Spleen (tissue), 7 donors: Measurements from ENCODE around the gene FURIN.

ENCODE experiments used
- CTCF ChIP-seq, 11 experiments: fragments of 200-600 bp in 7 of 11; fragments of 450-650 bp in 4 of 11; sonication (generic) in 4 of 11; IDR thresholded peaks in 8 of 11; conservative IDR thresholded peaks in 3 of 11; 1 replicate in 7 of 11; 2 replicates in 4 of 11; pipeline versions ENCODE4 v1.4.0 to v1.8.0; 2016 to 2021; ENCODE audit warnings: antibody characterized with exemption in 11 of 11, inconsistent platforms in 4 of 11, mild to moderate bottlenecking in 1 of 11
- POLR2A ChIP-seq, 3 donors: fragments of 450-650 bp; IDR thresholded peaks; one replicate each; pipeline ENCODE4 v1.5.1; 2017; ENCODE audit warnings: antibody characterized with exemption in 3 of 3, mild to moderate bottlenecking in 1 of 3
- donor health status: DM: no; HTN: no; CAD: no; lungs with moderate emphysema.
- donor health status: DM: no; HTN: no; CAD: no.
- donor health status: DM: no; HTN: no; CAD: no.

GRCh38 chr15:90885432-90886290 is 17.3 kb downstream of the FURIN start:
- no peak for TF ChIP-seq POLR2A (IDR thresholded peaks at IDR 0.05)
- TF ChIP-seq CTCF (IDR thresholded peaks at IDR 0.05 in 8 of 11, conservative IDR thresholded peaks at IDR 0.05 in 3 of 11): peak; percentile 92 to 99 (median 96)
